ENCODE data around the gene CAMK1D. TPM values are rescaled to one million over a fixed set of nuclear protein-coding genes. Genes with fewer than 3 reads are reported as not detected.

CAMK1D gene
- total RNA-seq, 1 experiment from 2014 or later = 6.3 TPM

- no peaks in the 10 kb centered on the region; a peak in 1 of 7 replicates for H3K36me3 Mint-ChIP-seq (ENCODE audit: insufficient read depth in 1 of 3, low read depth in 3 of 3)
- Histone ChIP-seq H3K27me3 (ENCODE audit: insufficient read depth, low read length) (no peaks in the 10 kb centered on the region), H4K5ac (ENCODE audit: insufficient read length, low read depth, low read length) (no peak overlapping the region), H3K23me2 (ENCODE audit: insufficient read length, low read depth, low read length, poor library complexity, severe bottlenecking) (no peaks in the 10 kb centered on the region), H3K27ac (ENCODE audit: insufficient read length, low read depth, low read length) (no peak overlapping the region), H2BK20ac (ENCODE audit: low read depth, low read length, poor library complexity, severe bottlenecking) (no peak overlapping the region), H4K91ac (ENCODE audit: insufficient read length, low read depth, low read length) (no peak overlapping the region), H4K20me1 (ENCODE audit: control insufficient read depth, insufficient read depth, insufficient read length) (no peaks in the 10 kb centered on the region), H3K79me1 (ENCODE audit: insufficient read depth, low read depth, low read length, poor library complexity, severe bottlenecking) (no peaks in the 10 kb centered on the region), H2AK5ac (ENCODE audit: insufficient read length, low read length) (no peak overlapping the region), H3K4ac (ENCODE audit: low read depth, low read length) (no peak overlapping the region), H2BK5ac (ENCODE audit: insufficient read length, low read length) (no peak overlapping the region), H2AFZ (ENCODE audit: low read length) (no peak overlapping the region), H3K4me1 (ENCODE audit: insufficient read depth, low read length) (no peaks in the 10 kb centered on the region), H3K79me2 (ENCODE audit: insufficient read depth, low read length) (no peaks in the 10 kb centered on the region), H3T11ph (ENCODE audit: low read length) (no peak overlapping the region), H3K56ac (ENCODE audit: insufficient read length, low read depth, low read length) (no peak overlapping the region), H4K8ac (replicated peaks; ENCODE audit: insufficient read length, low read depth, low read length) (no peak overlapping the region), H3K9me3 (ENCODE audit: control insufficient read depth, low read depth, low read length) (no peaks in the 10 kb centered on the region), H3K4me2 (ENCODE audit: insufficient read depth, insufficient read length, low read length) (no peak overlapping the region), H2BK15ac (ENCODE audit: low read depth, low read length) (no peak overlapping the region), H2BK12ac (ENCODE audit: insufficient read length, low read depth, low read length) (no peak overlapping the region), H3K18ac (ENCODE audit: insufficient read length, low read depth, low read length) (no peak overlapping the region), H3K14ac (ENCODE audit: insufficient read depth, low read length) (no peak overlapping the region), H3K23ac (ENCODE audit: insufficient read length, low read depth, low read length) (no peak overlapping the region), H3K9ac (ENCODE audit: extremely low read depth, insufficient read length, low read length) (no peak overlapping the region), H2BK120ac (ENCODE audit: low read depth, low read length, poor library complexity, severe bottlenecking) (no peak overlapping the region)
- H3K4me3 Mint-ChIP-seq = no peak overlapping the region
- no peak for DNase-seq
- H3K4me1 Mint-ChIP-seq = 0 out of 4 replicates have a peak, but pooled peaks cover 3 to 4% of the 10 kb centered on the region in 2 experiments
- no peak overlapping the region; a peak in 1 of 7 replicates for H3K27ac Mint-ChIP-seq
- no peak for TF ChIP-seq CTCF (conservative IDR thresholded peaks at IDR 0.05)
- peaks cover 5% of the 10 kb centered on the region; the same call in 1 of the 2 replicates for H3K27me3 Mint-ChIP-seq (ENCODE audit: low read depth)
- H3K9me3 Mint-ChIP-seq = no peaks in the 10 kb centered on the region
- no CpG with 5 or more reads among the region's 2 CpGs for WGBS (ENCODE audit: extremely low coverage, insufficient read length, low lambda C conversion rate)
Measured at GRCh38 chr10:12852687-12853086, 503.3 kb downstream of the CAMK1D start.

Data from H9 (cell line).